Vagina (tissue), 2 donors: ENCODE measurements around the gene FBXL16. TPM values are rescaled to one million over a fixed set of nuclear protein-coding genes. Genes with fewer than 3 reads are reported as not detected.
A peak's percentile ranks its signal among the peaks of the same experiment; 100 is the strongest.
"Not testable (repeated sequence)": the region's sequence is repeated elsewhere in the genome, so short reads cannot be mapped to it uniquely, and the experiment has no call there.

ENCODE experiments used
- DNase-seq, 2 donors: peaks; one replicate each; pipeline ENCODE4 v3.0.0-alpha.2; 2017; ENCODE audit errors: extremely low spot score in 2 of 2
- H3K27ac ChIP-seq: fragments of 200-600 bp; sonication (generic); one replicate; pipeline ENCODE4 v1.5.1; 2019
- H3K27me3 ChIP-seq: fragments of 200-600 bp; sonication (generic); one replicate; pipeline ENCODE4 v1.5.1; 2019
- H3K36me3 ChIP-seq, 2 donors: fragments of 200-600 bp; sonication (generic); one replicate each; pipeline ENCODE4 v1.5.1; 2017 to 2019
- H3K4me1 ChIP-seq: fragments of 200-600 bp; sonication (generic); one replicate; pipeline ENCODE4 v1.5.1; 2019
- H3K4me3 ChIP-seq, 2 donors: fragments of 200-600 bp; sonication (generic); 1 replicate in 1 of 2; 2 replicates in 1 of 2; pipeline ENCODE4 v1.5.1; 2016 to 2019
- H3K9me3 ChIP-seq: fragments of 200-600 bp; sonication (generic); one replicate; pipeline ENCODE4 v1.5.1; 2019
- POLR2A ChIP-seq, 2 donors: fragments of 450-650 bp; IDR thresholded peaks; one replicate each; pipeline ENCODE4 v1.6.1; 2017; ENCODE audit warnings: antibody characterized with exemption in 2 of 2, mild to moderate bottlenecking in 2 of 2, moderate library complexity in 2 of 2
- POLR2AphosphoS5 ChIP-seq, 2 donors: sonication (generic); formaldehyde crosslinking; IDR thresholded peaks; one replicate each; pipeline ENCODE4 v1.9.0; 2017; ENCODE audit warnings: antibody characterized with exemption in 2 of 2, mild to moderate bottlenecking in 2 of 2, low read depth in 1 of 2; ENCODE audit not compliant: insufficient read depth in 1 of 2
- intact Hi-C: fragments of 100-400 bp; cut with DNase I; formaldehyde crosslinking; loops from one replicate; pipeline ENCODE4 v1.15.1; 2023
- total RNA-seq: library from RNA; depleted of rRNA; stranded (reverse); fragments of >200 nt; gene quantifications from one replicate; pipeline ENCODE4 v1.2.3, GENCODE V29; 2016
- TF ChIP-seq, protein P1 (sequence below), 3 experiments: fragments of 450-650 bp in 2 of 3; fragments of 200-600 bp in 1 of 3; sonication (generic) in 1 of 3; IDR thresholded peaks; one replicate each; pipeline ENCODE4 v1.5.1; 2017 to 2019; ENCODE audit warnings: antibody characterized with exemption in 3 of 3, mild to moderate bottlenecking in 2 of 3, moderate library complexity in 2 of 3

FBXL16 gene
- total RNA-seq, 1 donor from 2014 or later: 4.4 TPM

DNA sequence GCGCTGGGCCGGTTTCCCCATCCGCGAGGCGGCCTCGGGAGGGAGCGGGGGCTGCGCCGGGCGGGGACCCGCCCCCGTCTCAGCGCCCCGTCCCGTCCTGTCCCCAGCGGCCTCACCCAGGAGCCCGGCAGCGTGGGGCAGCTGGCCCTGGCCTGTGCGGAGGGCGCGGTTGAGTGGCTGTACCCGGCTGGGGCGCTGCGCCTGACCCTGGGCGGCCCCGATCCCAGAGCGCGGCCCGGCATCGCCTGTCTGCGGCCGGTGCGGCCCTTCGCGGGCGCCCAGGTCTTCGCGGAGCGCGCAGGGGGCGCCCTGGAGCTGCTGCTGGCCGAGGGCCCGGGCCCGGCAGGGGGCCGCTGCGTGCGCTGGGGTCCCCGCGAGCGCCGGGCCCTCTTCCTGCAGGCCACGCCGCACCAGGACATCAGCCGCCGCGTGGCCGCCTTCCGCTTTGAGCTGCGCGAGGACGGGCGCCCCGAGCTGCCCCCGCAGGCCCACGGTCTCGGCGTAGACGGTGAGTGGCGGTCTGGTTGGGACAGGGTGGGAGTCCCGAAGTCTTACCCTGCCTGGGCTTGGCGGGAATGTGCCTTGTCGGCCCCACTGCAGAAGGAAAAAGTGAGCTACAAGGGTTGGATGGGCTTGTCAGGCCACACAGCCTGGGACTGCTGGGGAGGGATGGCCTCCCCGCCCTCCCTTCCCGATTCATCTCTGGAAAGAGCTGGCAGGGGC lies 10.0 kb upstream of the FBXL16 start:
- H3K27ac ChIP-seq: no peak overlapping the region
- intact Hi-C loops: loop anchor here (10.0 kb wide), 1 partner anchor 339 kb away; no protein-coding TSS in a partner anchor
- H3K4me1 ChIP-seq: peaks cover 26% of the 10 kb centered on the region

GRCh38 chr16:714558-715476 lies 9.2 kb upstream of the FBXL16 start, which contains the start of gene METRN:
TSS of gene METRN (plus strand) at chr16:715118. CDS start at chr16:715290, 172 bp downstream.
- TF ChIP-seq POLR2A (IDR thresholded peaks at IDR 0.05) (no peak), POLR2AphosphoS5 (IDR thresholded peaks at IDR 0.05; ENCODE audit: insufficient read depth in 1 of 2, low read depth in 1 of 2) (no peak)
- TF ChIP-seq, protein P1, sequence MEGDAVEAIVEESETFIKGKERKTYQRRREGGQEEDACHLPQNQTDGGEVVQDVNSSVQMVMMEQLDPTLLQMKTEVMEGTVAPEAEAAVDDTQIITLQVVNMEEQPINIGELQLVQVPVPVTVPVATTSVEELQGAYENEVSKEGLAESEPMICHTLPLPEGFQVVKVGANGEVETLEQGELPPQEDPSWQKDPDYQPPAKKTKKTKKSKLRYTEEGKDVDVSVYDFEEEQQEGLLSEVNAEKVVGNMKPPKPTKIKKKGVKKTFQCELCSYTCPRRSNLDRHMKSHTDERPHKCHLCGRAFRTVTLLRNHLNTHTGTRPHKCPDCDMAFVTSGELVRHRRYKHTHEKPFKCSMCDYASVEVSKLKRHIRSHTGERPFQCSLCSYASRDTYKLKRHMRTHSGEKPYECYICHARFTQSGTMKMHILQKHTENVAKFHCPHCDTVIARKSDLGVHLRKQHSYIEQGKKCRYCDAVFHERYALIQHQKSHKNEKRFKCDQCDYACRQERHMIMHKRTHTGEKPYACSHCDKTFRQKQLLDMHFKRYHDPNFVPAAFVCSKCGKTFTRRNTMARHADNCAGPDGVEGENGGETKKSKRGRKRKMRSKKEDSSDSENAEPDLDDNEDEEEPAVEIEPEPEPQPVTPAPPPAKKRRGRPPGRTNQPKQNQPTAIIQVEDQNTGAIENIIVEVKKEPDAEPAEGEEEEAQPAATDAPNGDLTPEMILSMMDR (IDR thresholded peaks at IDR 0.05): no peak
- Histone ChIP-seq H3K27me3 (no peaks in the 10 kb centered on the region), H3K27ac (no peak within 1 kb of the TSS), H3K9me3 (no peaks in the 10 kb centered on the region), H3K36me3 (no peaks in the 10 kb centered on the region), H3K4me3 (peak within 1 kb of the TSS; percentile 58 to 65), H3K4me1 (peaks cover 18% of the 10 kb centered on the region)
- no peak for DNase-seq
- intact Hi-C loops: loop anchor here (10.0 kb wide), 1 partner anchor 340 kb away; no protein-coding TSS in a partner anchor

More for the DNA sequence above, 10.0 kb upstream of the FBXL16 start:
- no peak for DNase-seq
- Histone ChIP-seq H3K4me3 (peak overlapping the region; percentile 58 to 65), H3K9me3 (no peaks in the 10 kb centered on the region), H3K36me3 (no peaks in the 10 kb centered on the region), H3K27me3 (no peaks in the 10 kb centered on the region)
- TF ChIP-seq, protein P1 (IDR thresholded peaks at IDR 0.05): no peak
- TF ChIP-seq POLR2AphosphoS5 (IDR thresholded peaks at IDR 0.05; ENCODE audit: insufficient read depth in 1 of 2, low read depth in 1 of 2) (no peak), POLR2A (IDR thresholded peaks at IDR 0.05) (no peak)

DNA sequence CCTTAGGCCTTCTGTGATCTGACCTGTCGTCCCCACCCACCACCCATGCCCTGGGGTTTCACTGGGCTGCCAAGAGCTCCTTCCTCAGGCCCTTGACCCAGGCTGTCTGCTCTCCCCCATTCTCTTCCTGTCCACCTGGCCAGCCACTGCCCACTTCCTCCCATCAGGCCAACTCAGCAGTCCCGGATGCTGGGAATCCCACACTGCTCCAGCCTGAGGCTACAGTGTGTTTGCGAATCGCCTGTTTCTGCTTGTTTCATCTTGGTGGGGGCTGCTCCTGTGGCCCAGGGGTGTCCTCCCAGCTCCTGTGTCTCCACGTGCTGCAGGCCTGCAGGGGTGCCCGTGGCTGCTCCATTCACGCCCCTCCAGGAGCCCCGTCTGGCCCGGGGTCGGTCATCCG lies 8.5 kb upstream of the FBXL16 start:
- TF ChIP-seq POLR2AphosphoS5 (IDR thresholded peaks at IDR 0.05; ENCODE audit: insufficient read depth in 1 of 2, low read depth in 1 of 2) (no peak), POLR2A (IDR thresholded peaks at IDR 0.05) (no peak)
- TF ChIP-seq, protein P1 (IDR thresholded peaks at IDR 0.05): no peak
- intact Hi-C loops: loop anchor here (10.0 kb wide), 1 partner anchor 341 kb away; no protein-coding TSS in a partner anchor
- Histone ChIP-seq H3K27me3 (no peaks in the 10 kb centered on the region), H3K9me3 (no peaks in the 10 kb centered on the region), H3K36me3 (no peaks in the 10 kb centered on the region), H3K4me3 (no peak overlapping the region), H3K4me1 (peaks cover 17% of the 10 kb centered on the region), H3K27ac (no peak overlapping the region)
- DNase-seq: no peak

GRCh38 chr16:712740-713250 lies 7.2 kb upstream of the FBXL16 start:
- peaks cover 17% of the 10 kb centered on the region for H3K4me1 ChIP-seq
- not testable (repeated sequence) for H3K9me3 ChIP-seq, H3K4me3 ChIP-seq, DNase-seq, H3K27ac ChIP-seq, H3K36me3 ChIP-seq, H3K27me3 ChIP-seq
- TF ChIP-seq, protein P1 (IDR thresholded peaks at IDR 0.05): peak in 1 of 3 experiments; percentile 9
- intact Hi-C loops: loop anchor here (10.0 kb wide), 1 partner anchor 342 kb away; no protein-coding TSS in a partner anchor
